Small intestine (tissue), 7 donors: ENCODE data around the gene GPR137B. TPM values are rescaled to one million over a fixed set of nuclear protein-coding genes. Genes with fewer than 3 reads are reported as not detected.

Experiments used
- DNase-seq, 2 donors: peaks; one replicate each; pipeline versions ENCODE4 v3.0.0 to v3.0.0-alpha.2; 2013
- FAIRE-seq: peaks from 2 replicates; lab custom pipeline; 2012; peaks lifted over from hg19 to GRCh38; lab: Jason Lieb, UNC
- H3K27ac ChIP-seq, 3 donors: one replicate each; pipeline ENCODE4 v1.5.1; 2013; ENCODE audit warnings: low read length in 2 of 3, mild to moderate bottlenecking in 2 of 3, control low read depth in 1 of 3, inconsistent platforms in 1 of 3, low read depth in 1 of 3, moderate library complexity in 1 of 3
- H3K27me3 ChIP-seq, 3 donors: one replicate each; pipeline ENCODE4 v1.6.1; 2013; ENCODE audit warnings: low read length in 3 of 3, inconsistent platforms in 1 of 3; ENCODE audit not compliant: control insufficient read depth in 3 of 3, insufficient read depth in 3 of 3
- H3K36me3 ChIP-seq, 3 donors: one replicate each; pipeline ENCODE4 v1.6.1; 2013; ENCODE audit warnings: low read length in 3 of 3, inconsistent platforms in 1 of 3, low read depth in 1 of 3, mild to moderate bottlenecking in 1 of 3, moderate library complexity in 1 of 3; ENCODE audit not compliant: control insufficient read depth in 3 of 3, insufficient read depth in 2 of 3
- H3K4me1 ChIP-seq, 3 donors: one replicate each; pipeline ENCODE4 v1.6.1; 2013; ENCODE audit warnings: low read length in 2 of 3, inconsistent platforms in 1 of 3, low read depth in 1 of 3, mild to moderate bottlenecking in 1 of 3, moderate library complexity in 1 of 3; ENCODE audit not compliant: control insufficient read depth in 3 of 3, insufficient read depth in 2 of 3
- H3K4me3 ChIP-seq, 3 donors: one replicate each; pipeline ENCODE4 v1.5.1; 2013; ENCODE audit warnings: low read length in 3 of 3, control low read depth in 1 of 3, inconsistent platforms in 1 of 3, low read depth in 1 of 3, mild to moderate bottlenecking in 1 of 3, moderate library complexity in 1 of 3
- H3K9me3 ChIP-seq, 2 donors: one replicate each; pipeline ENCODE4 v1.6.1; 2013; ENCODE audit warnings: low read depth in 1 of 2, low read length in 1 of 2; ENCODE audit not compliant: control insufficient read depth in 2 of 2, insufficient read depth in 1 of 2
- WGBS, 3 donors: extraction: QIAGEN DNeasy Blood & Tissue Kit; methylation state at CpG; one replicate each; pipeline ENCODE4 v1.1.7; 2013; 5-methylcytosine and 5-hydroxymethylcytosine counted together
- polyA plus RNA-seq, 4 donors: library from polyadenylated mRNA; stranded (reverse) in 3 of 4; unstranded in 1 of 4; fragments of 200-250 nt in 3 of 4; fragments of 120-200 nt in 1 of 4; gene quantifications; one replicate each; pipeline versions ENCODE4 v1.2.1 to v1.2.3, GENCODE V29; 2013
- donor health status: healthy with polysubstance abuse.
- donor health status: control.
- donor health status: control.
- donor health status: Bipolar disorder and iron deficiency.
- donor health status: healthy.

GPR137B gene
- polyA plus RNA-seq, 4 donors = 2.0 to 8.2 (median 5.7) TPM

DNA sequence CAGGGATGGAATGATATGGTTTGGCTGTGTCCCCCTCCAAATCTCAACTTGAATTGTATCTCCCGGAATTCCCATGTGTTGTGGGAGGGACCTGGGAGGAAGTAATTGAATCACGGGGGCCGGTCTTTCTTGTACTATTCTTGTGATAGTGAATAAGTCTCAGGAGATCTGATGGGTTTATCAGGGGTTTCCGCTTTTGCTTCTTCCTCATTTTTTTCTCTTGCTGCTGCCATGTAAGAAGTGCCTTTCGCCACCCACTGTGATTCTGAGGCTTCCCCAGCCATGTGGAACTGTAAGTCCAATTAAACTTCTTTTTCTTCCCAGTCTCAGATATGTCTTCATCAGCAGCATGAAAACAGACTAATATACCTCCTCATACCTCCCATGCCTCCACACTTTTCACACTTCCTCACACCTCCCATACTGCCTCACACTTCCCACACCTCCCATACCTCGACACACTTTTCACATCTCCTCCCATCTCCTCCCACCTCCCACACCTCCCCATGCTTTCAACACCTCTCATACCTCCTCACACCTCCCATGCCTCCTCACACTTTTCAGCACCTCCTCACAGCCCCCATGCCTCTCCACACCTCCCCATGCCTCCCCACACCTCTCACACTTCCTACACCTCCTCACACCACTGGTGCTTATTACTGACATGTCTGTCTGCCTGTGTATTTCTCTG, 21.3 kb downstream of the GPR137B start:
- FAIRE-seq (no peak), DNase-seq (no peak)
- H3K27ac ChIP-seq = peak overlapping the region; percentile 15 to 55 (median 27)
- H3K4me1 ChIP-seq = peaks cover 0 to 22% (median 6%) of the 10 kb centered on the region in 3 donors
- H3K27me3 ChIP-seq = no peaks in the 10 kb centered on the region
- peaks cover 0 to 4% (median under 1%) of the 10 kb centered on the region in 3 donors for H3K36me3 ChIP-seq
- peaks cover 0 to 19% of the 10 kb centered on the region in 2 donors for H3K9me3 ChIP-seq
- H3K4me3 ChIP-seq = no peak overlapping the region
- WGBS, 3 donors = 28 to 57% (median 41%) methylated on average over 6 of the region's 6 CpGs

DNA sequence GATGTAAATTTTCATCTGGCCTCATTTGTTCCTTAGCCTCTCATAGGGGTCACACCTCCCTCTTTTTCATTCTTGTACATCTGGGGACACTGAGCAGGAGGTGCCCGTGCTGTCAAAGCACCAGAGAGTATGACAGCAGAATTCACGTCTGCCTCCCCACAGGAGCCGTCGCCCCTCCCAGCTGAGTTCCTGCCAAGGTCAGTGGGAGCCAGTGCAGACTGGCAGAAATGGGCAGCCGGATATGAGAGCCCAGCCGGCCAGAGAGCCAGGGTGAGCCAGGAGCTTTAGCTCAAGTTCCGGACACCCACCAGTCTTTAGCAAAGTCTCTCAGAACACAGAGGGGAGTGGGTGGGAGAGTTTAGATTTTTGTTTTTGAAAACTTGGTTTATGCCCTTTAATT, 21.9 kb downstream of the GPR137B start:
- Histone ChIP-seq H3K4me1 (peaks cover 0 to 22% (median 6%) of the 10 kb centered on the region in 3 donors), H3K27ac (no peak overlapping the region), H3K27me3 (no peaks in the 10 kb centered on the region), H3K36me3 (peaks cover 0 to 5% (median 4%) of the 10 kb centered on the region in 3 donors), H3K9me3 (peaks cover 0 to 19% of the 10 kb centered on the region in 2 donors), H3K4me3 (no peak overlapping the region)
- no peak for DNase-seq
- 62 to 88% (median 75%) methylated on average over 7 of the region's 7 CpGs for WGBS, 3 donors
- FAIRE-seq = no peak

DNA sequence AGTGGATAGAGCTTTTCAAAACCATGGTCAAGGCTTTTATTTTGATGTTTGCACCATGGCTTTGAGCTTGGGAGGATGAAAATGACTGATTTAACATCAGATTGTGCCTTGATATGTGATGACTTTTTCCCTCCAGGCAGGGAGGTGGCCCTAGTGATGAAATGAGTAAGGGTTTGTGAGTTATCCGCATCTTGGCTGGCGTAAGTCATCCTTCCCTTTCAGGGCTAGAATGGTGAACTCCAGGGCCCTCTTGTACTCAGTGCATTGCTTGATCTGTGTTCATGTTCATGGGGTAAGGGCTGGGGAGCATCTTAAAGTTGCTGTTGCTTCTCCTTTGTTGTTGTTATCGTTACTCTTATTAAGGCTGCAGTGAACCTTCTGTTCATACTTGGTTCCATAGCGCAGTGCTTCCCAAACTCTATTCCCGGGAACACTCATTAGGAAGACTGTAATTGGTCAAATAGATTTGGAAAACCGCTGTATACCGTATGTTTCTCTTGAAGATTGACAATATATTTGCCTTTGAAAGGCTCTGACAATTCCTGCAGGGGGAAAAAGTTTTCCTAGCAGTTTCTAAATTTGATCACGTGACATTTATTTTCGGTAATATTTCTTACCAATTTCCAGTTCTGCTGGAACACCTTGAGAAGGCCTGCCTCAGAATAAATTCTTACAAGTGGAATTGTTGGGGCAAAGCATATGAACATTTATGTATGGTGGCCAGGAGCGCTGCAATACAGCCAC, 23.1 kb downstream of the GPR137B start:
- Histone ChIP-seq H3K36me3 (peaks cover 0 to 5% (median 4%) of the 10 kb centered on the region in 3 donors), H3K4me1 (peaks cover 0 to 12% (median 2%) of the 10 kb centered on the region in 3 donors), H3K27ac (no peak overlapping the region), H3K27me3 (no peaks in the 10 kb centered on the region), H3K9me3 (peaks cover 0 to 19% of the 10 kb centered on the region in 2 donors), H3K4me3 (no peak overlapping the region)
- FAIRE-seq (no peak), DNase-seq (no peak)
- 95 to 96% (median 96%) methylated on average over 10 of the region's 10 CpGs for WGBS, 3 donors

DNA sequence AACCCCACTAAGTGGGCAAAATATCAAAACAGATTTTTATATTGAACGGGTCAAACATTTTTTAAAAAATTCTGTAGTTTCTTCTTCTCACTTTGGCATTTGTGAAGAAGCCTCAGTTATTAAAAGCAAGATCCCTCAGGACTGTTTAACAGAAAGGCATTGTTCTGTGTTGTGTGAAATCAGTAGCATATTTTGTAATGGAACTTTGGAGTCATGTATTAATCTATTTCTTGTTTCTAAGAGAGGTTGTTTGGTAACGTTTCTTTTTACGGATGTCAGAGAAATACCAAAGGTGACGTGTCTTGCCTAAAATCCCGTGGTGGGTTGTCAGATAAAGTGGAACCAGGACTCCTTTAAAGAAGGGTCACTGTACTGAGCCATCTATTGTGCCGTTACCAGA, 23.7 kb downstream of the GPR137B start:
- 92 to 93% (median 93%) methylated on average over 6 of the region's 6 CpGs for WGBS, 3 donors

DNA sequence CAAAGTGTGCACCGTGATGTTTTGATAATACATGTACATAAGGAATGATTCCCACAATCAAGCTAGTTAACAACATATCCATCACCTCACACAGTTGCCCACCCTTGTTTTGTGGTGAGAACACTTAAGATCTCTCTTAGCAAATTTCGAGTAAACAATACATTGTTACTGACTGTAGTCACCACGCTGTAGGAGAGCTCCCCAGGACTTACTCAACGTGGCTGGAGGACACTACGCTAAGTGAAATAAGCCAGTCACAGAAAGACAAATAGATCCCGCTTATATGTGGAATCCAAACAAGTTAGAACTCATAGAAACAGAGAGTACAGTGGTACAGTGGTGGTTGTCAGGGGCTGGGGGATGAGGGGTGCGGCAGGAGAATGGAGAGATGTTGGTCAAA, 24.8 kb downstream of the GPR137B start:
- 92 to 94% (median 94%) methylated on average over 7 of the region's 7 CpGs for whole genome bisulfite sequencing, 3 donors
- Histone ChIP-seq H3K36me3 (peaks cover 0 to 5% (median 4%) of the 10 kb centered on the region in 3 donors), H3K4me1 (peaks cover 0 to 8% (median 0%) of the 10 kb centered on the region in 3 donors), H3K4me3 (no peak overlapping the region), H3K9me3 (peaks cover 0 to 5% of the 10 kb centered on the region in 2 donors), H3K27me3 (no peaks in the 10 kb centered on the region), H3K27ac (no peak overlapping the region)
- DNase-seq = no peak
- FAIRE-seq = no peak

More for the DNA sequence above, 23.7 kb downstream of the GPR137B start:
- Histone ChIP-seq H3K4me1 (peaks cover 0 to 8% (median 0%) of the 10 kb centered on the region in 3 donors), H3K9me3 (peaks cover 0 to 15% of the 10 kb centered on the region in 2 donors), H3K4me3 (no peak overlapping the region), H3K27ac (no peak overlapping the region), H3K27me3 (no peaks in the 10 kb centered on the region), H3K36me3 (peaks cover 0 to 5% (median 4%) of the 10 kb centered on the region in 3 donors)
- FAIRE-seq = no peak
- no peak for DNase-seq

DNA sequence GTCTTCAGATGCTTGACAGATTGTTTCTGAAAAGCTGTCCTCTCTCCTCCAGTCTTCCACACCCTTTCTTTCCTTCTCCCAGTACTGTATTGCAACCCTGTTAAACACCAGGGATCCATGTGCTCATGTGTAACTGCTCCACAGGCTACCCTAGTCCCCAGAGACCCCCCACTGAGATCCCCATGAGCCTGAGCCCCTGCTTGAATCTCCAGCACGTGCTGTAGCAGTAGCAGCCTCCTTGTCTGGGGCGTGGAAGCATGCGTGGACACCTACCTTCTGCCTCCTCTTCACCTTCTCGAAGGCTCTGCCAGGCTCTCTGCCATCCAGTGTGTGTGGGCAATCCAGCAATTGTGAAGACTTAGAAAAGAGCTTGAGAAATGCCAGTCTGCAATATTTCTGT, 25.2 kb downstream of the GPR137B start:
- Histone ChIP-seq H3K27me3 (no peaks in the 10 kb centered on the region), H3K4me1 (peaks cover 0 to 5% (median 0%) of the 10 kb centered on the region in 3 donors), H3K4me3 (no peak overlapping the region), H3K9me3 (peaks cover 0 to 2% of the 10 kb centered on the region in 2 donors), H3K36me3 (peaks cover 0 to 5% (median 4%) of the 10 kb centered on the region in 3 donors), H3K27ac (no peak overlapping the region)
- no peak for FAIRE-seq
- DNase-seq = no peak
- WGBS, 3 donors = 95 to 97% (median 95%) methylated on average over 4 of the region's 4 CpGs

DNA sequence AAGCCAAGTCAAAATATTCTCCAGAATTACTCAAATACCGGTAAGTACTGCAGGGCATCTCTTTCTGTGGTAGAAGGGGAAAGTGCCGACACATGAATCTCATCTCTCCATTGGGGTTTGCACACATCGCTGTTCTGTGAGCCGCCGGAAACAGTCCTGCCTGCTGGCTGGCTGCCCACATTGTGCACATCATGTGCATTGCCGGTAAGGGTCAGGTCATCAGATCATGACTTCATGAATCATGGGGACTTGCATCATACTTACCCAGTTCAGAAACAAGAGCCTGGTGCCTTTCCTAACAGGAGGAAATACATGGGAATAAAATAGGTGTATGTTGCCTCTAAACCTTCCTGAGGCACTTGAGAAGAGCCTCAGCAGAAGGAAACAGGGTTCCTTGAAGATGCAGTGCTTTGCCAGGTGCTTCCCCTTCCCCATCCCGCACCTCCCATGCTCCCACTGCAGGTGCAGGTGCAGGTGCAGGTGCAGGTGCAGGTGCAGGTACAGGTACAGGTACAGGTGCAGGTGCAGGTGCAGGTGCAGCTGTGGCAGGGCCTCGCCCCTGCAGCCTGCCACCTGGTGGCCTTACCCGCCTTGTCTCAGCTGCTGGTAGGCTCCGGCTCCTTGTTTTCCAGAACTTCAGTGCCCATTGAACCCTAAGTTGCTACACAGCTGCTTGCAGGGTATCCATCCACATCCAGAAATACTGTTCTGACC, 26.5 kb downstream of the GPR137B start:
- H3K9me3 ChIP-seq = no peaks in the 10 kb centered on the region
- H3K4me1 ChIP-seq = no peaks in the 10 kb centered on the region
- WGBS, 3 donors = 61 to 71% (median 70%) methylated on average over 10 of the region's 10 CpGs
- H3K36me3 ChIP-seq = peaks cover 0 to 5% (median 1%) of the 10 kb centered on the region in 3 donors
- DNase-seq (peak in 1 of 2 donors; percentile 53), FAIRE-seq (no peak)
- H3K27me3 ChIP-seq = no peaks in the 10 kb centered on the region
- no peak overlapping the region for H3K4me3 ChIP-seq
- H3K27ac ChIP-seq = no peak overlapping the region

DNA sequence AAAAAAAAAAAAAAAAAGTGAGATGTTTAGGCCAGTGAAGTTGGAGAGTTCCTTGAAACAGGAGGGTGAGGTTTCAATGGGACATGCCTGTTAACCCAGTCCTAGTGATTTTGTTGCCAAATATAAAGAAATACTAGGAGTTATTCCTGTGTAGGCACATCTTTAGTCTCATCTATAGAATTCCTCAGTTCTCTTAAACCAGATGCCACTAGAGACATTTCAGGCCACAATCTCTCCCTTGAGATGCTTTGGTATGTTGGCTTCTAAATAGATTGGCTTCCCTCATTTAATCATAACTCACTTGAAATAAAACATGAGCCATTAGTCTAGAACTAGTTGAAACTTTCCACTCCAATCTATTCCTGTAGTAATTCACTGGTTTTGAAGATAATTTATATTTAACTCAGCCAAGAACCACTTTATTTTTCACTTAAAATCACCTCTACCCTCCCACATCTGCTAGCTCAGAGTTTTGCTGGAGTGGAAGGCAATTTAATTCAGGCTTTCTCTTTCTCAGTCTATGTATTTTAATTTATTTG, 29.8 kb downstream of the GPR137B start:
- Histone ChIP-seq H3K27ac (no peak overlapping the region), H3K27me3 (no peaks in the 10 kb centered on the region), H3K9me3 (no peaks in the 10 kb centered on the region), H3K36me3 (peaks cover 0 to 9% (median 0%) of the 10 kb centered on the region in 3 donors), H3K4me1 (no peaks in the 10 kb centered on the region), H3K4me3 (no peak overlapping the region)
- FAIRE-seq = no peak
- no peak for DNase-seq
